Sciatic nerve (tissue), 2 donors: ENCODE results near the gene DNMT3B. TPM values are rescaled to one million over a fixed set of nuclear protein-coding genes. Genes with fewer than 3 reads are reported as not detected.

Experiments used
- ATAC-seq: fragments of 200-7000 bp; cut with Tn5 transposase; one replicate; pipeline ENCODE4 v1.9.1; 2020; ENCODE audit warnings: mild to moderate bottlenecking, moderate library complexity
- DNase-seq: peaks from one replicate; pipeline ENCODE4 v3.0.0-alpha.2; 2020; ENCODE audit warnings: low spot score
- intact Hi-C: fragments of 100-400 bp; cut with DNase I; formaldehyde crosslinking; loops from one replicate; pipeline ENCODE4 v1.14.2; 2022
- total RNA-seq: library from RNA; stranded (reverse); fragmentation: NEBNext Ultra II Directional; extraction: Animal tissue kit (Norgen Biotek cat#: 25700); gene quantifications from one replicate; pipeline ENCODE4 v1.2.1, GENCODE V29; 2021
- donor health status: DM: no; HTN: no; CAD: no.
- donor health status: DM: no; HTN: no; CAD: no.

The DNMT3B gene
- total RNA-seq, 1 donor from 2014 or later: 2.1 TPM

DNA sequence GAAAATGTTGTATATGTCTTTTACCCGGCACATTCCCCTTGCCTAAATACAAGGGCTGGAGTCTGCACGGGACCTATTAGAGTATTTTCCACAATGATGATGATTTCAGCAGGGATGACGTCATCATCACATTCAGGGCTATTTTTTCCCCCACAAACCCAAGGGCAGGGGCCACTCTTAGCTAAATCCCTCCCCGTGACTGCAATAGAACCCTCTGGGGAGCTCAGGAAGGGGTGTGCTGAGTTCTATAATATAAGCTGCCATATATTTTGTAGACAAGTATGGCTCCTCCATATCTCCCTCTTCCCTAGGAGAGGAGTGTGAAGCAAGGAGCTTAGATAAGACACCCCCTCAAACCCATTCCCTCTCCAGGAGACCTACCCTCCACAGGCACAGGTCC, 46.3 kb downstream of the DNMT3B start:
- no peak for ATAC-seq
- no peak for DNase-seq
- intact Hi-C loops: no loop called here

DNA sequence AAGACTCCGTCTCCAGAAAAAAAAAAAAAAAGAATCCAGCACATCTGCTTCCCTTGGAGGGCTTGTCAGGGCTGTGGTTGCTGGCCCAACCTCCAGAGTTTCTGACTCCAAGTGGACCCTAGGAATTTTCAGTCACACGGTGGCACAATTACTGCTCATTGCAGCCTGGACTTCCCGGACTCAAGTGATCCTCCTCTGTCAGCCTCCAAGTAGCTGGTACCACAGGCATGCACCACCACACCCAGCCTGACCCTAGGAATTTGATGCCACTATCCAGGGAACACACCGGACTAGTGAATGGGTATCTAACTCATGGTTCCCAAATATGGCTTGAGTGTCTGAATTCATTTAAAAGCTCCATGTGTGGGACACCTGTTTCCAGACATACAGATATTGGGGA, 47.7 kb downstream of the DNMT3B start:
- DNase-seq (no peak), ATAC-seq (no peak)
- intact Hi-C loops: no loop called here

DNA sequence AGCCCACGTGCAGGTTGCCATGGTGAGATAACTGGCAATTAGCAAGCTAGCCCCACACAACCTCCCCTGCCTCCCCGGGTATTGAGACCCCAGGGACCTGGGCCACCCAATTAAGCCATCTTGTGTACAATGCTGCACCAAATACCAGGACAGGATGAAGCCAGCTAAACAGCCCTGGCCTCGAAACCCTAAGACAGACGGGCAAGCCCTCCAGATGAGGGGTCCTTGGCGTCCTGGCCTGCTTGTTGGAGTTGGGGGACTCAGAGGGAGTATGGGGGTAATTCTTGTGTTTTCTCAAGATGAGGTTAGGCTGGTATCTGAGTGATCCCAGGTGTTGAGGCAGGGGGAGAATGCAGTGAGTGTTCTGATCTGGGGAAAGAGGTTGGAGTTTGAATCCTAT, 48.8 kb downstream of the DNMT3B start:
- ATAC-seq (no peak), DNase-seq (no peak)
- intact Hi-C loops: no loop called here

DNA sequence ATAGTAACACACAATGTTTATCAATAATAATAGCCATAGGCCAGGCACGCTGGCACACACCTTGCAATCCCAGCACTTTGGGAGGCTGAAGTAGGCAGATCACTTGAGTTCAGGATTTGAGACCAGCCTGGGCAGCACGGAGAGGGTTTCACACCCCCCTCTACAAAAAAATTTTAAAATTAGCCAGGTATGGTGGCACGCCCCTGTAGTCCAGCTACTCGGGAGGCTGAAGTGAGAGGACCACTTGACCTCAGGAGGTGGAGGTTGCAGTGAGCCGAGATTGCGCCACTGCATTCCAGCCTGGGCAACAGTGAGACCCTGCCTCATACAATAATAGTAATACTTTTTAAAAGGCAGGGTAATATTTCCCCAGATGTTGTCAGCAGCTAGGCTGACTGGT, 49.7 kb downstream of the DNMT3B start:
- intact Hi-C loops: no loop called here
- DNase-seq: no peak
- no peak for ATAC-seq

DNA sequence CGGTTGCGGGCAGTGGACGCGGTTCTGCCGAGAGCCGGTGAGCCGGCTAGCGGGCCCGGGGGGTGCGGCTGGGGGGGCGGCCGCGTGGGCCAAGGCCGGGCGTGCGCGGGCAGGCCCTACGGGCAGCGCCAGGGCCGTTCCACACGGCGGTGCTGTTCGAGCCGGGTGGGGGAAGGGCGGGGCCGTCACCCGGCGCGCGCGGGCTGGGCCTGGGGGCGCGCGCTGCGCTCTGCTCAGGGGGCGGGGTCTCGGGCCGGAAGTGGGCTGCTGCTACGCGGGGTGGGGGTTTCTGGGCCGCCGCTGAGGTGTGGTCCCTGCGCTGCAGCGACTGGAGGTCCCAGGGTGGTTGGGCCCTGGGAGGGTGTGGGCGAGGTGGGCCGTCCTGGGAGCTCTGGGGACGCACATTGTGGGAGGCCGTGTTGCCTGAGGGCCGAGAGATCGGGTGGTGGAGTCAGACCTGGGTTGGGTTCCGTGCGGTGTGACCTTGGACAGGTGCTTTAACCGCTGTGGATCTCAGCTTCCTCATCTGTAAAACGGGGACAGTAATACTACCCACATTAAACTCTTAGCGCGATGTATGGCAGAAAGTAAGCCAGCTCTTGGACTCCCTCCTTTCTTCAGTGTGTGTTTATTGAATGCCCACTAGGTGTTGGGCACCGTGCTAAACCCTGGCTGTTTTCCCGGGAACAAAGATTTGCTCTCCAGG, 58.0 kb downstream of the DNMT3B start:
- ATAC-seq (peak; percentile 76), DNase-seq (peak; percentile 78)
- intact Hi-C loops: no loop called here

DNA sequence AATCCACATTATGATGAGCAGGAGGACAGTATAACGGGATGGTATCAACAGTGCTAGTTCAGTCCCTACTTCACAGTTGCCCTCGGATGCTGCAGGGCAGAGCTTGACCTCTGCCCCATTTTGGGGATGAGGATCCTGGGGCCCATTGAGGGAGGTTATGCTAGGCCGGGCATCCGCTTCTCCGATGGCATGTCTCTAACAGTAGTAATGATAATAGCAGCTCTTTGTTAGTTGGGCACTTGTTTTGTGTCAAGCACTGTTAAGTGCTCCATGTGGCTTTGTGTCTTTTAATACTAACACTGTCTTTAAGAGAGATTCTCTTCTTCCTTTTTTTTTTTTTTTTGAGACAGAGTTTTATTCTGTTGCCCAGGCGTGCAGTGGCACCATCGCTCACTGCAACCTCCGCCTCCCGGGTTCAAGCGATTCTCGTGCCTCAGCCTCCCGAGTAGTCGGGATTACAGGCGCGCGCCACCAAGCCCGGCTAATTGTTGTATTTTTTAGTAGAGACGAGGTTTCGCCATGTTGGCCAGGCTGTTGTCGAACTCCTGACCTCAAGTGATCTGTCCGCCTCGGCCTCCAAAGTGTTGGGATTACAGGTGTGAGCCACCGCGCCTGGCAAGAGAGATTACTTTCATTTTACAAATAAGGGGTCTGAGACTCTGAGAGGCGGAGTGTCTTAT, 58.7 kb downstream of the DNMT3B start:
- intact Hi-C loops: no loop called here
- ATAC-seq (peak; percentile 5), DNase-seq (no peak)

DNA sequence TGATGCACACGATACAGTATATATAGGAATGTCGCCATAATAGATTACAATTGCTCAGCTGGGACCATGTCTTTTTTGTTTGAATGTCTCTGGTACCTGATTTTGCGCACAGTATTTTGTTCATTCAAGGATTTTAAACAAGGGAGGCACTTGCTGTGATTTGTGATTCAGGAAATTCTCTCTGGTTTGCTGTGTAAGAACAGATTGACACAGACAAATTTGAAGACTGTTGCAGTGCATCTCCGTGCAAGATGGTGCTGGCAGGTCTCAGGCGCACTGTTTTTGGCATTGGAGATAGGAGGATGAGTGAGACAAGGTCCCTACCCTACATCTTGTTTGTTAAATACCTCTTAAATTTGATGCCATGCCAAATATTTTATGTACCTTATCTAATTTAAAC, 60.0 kb downstream of the DNMT3B start:
- intact Hi-C loops: no loop called here
- ATAC-seq: no peak
- no peak for DNase-seq

DNA sequence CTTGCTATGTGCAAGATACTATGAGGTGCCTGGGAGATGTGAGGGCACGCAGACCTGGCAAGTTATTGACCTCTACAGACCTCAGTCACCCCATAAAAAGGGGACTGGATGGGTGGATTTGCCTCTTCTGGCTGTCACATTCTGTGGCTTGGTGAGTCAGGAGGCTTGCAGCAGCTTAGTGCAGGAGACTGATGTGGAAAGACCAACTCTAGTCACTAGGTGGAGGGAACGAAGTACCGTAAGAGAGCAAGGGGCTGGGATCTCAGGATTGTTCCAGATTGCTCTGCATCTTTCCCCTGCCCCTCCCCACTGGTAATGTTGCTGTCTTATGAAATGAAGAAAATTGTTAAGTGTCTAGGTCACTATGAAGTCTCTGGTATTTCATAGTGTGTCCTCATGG, 60.9 kb downstream of the DNMT3B start:
- DNase-seq (no peak), ATAC-seq (peak; percentile 24)
- intact Hi-C loops: no loop called here

DNA sequence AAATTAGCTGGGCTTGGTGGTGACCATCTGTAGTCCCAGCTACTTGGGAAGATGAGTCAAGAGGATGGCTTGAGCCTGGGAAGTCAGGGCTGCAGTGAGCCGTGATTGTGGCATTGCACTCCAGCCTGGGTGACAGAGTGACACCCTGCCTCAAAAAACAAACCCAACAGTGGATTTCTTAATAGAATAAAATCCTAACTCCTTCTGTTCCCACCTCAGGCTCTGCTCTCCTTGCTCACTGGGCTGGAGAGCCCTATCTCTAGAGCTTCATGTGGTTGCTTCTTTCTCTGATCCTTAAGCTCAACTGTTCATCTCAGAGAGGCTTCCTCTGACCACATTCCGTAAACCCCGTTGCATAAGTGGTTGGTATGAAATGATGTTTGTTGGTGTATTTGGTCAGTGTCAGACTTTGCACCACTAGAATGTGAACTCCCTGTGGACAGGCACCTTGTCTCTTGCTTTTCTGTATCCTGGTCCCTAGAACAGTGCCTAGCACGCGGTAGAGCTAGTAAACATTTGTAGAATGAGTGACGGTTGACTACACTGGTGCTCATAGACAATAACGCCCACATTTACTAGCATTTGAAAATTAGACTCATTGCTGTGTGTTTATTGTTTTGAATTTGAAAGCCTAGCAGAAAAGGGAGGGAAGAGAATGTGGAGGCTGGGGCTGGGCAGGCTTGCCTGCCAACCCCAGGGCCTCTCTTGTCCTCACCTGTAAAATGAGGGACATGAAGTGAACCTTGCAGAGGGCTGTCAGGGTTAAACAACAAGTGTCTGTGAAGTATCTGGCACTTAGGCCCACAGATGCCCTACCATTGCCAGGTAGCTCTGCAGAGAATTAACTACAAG, 61.8 kb downstream of the DNMT3B start:
- DNase-seq (no peak), ATAC-seq (no peak)
- intact Hi-C loops: no loop called here

DNA sequence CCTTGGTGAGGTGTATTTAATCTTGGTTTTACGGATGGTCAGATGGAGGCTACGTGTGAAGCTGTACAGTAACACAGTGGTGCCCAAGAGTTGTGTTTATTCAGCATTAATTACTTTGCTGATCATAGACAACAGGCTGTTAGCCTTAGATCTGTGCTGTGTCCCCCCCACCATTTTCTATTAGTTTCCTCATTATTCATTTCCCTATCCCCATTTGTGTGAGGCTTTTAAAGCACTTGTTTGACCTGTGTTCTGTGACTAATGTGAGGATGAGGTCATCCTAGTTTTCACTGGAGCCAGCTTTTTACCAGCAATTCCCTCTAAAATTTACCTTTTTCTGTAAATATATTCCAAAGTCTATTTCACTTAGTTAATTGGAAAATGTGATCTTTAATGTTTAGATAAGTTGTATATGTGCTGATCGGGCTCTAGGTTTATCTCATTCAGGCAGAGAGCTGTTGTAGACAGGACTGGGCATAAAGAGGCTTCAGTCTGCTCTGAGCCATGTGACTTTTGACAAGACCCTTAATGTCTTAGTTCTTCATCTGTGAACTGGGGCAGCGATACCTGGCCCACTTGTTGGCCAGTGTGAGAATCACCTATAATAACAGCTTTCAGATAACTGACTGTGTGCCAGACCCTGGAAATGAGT, 66.0 kb downstream of the DNMT3B start:
- intact Hi-C loops: loop anchor here (2.0 kb wide), 1 partner anchor 29 kb away; no protein-coding TSS in a partner anchor
- ATAC-seq: no peak

DNA sequence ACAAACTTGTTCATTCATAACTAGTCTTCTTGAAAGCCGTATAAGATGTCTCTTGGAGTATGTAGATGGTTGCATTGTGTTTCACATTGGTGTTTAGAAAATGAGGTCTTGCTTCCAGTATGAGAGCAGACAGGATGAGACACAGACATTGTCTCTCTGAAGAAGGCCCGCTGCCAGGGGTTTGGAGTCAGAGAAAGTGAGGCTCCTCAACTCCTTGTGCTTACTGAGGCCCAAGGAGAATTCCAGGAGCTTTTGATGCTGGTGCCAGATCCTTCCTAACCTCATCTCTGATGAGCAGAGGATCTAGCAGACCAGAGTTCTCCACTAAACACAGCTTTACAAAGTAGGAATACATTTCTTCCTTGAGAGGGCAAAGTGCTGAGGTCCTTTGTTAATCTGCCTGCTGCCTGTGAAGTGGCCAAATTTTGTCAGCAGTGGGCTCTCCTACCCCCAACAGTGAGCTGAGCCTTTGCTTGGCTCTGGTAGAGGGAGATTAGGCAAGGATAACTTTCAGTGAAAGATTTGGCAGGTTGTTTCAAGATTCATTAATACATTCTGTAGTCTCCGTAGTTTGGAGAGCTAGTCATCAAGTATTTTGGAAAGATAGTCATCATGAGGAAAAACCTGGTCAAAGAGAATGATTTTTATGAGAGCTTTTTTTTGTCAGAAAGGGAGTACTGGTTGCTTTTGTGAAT, 67.3 kb downstream of the DNMT3B start:
- ATAC-seq (peak; percentile 52), DNase-seq (no peak)
- intact Hi-C loops: loop anchor here (2.0 kb wide), 1 partner anchor 27 kb away; no protein-coding TSS in a partner anchor

More for the DNA sequence above, 66.0 kb downstream of the DNMT3B start:
- no peak for DNase-seq

DNA sequence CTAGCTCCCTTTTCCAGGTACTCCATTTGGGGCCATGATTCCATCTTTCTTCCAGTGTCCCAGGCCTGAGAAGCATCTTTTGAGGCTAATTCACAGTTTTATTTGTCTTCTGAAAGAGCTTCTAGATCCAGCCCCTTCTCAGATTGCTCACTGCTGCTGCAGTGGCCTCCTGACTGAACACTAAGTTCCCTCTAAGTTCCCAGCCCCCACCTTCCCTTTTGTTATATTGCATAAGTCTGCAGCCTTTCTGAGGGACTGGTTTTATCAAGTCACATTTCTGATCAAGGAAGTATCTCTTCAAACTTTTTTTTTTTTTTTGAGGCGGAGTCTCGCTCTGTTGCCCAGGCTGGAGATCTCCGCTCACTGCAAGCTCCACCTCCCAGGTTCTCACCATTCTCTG, 68.3 kb downstream of the DNMT3B start:
- intact Hi-C loops: no loop called here
- no peak for DNase-seq
- ATAC-seq: peak; percentile 86

DNA sequence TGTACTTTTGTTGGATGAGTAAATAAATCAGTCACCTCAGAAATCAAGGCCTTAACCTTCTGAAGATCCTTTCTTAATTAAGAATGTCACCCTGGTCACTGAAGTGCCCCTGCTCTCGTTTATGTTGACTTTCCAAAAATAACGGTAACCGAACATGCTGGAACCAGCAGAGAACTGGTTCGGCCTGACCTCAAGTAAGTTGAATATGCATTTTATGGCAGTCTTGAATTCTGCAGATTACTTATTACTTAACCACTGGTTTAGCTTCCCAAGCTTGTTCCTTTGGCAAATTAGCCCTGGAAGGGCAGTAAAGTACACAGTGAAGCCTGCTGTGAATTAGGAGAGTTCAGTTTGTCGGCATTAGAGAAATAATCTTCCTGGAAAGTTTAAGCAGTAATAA, 69.8 kb downstream of the DNMT3B start:
- ATAC-seq (no peak), DNase-seq (no peak)
- intact Hi-C loops: no loop called here

DNA sequence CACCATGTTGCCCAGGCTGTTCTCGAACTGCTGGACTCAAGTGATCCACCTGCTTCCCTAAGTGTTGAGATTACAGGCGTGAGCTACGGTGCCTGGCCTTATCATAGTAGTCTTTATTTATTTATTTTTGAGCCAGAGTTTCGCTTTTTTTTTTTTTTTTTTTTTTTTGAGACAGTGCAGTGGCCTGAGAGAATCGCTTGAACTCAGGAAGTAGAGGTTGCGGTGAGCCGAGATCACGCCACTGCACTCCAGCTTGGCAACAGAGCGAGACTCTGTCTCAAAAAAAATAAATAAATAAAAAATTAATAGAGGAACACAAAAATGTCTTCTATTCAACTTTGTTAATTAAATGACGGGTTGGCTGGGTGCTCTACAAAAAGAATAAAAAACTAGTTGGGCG, 70.5 kb downstream of the DNMT3B start:
- intact Hi-C loops: no loop called here
- no peak for ATAC-seq
- DNase-seq: no peak

DNA sequence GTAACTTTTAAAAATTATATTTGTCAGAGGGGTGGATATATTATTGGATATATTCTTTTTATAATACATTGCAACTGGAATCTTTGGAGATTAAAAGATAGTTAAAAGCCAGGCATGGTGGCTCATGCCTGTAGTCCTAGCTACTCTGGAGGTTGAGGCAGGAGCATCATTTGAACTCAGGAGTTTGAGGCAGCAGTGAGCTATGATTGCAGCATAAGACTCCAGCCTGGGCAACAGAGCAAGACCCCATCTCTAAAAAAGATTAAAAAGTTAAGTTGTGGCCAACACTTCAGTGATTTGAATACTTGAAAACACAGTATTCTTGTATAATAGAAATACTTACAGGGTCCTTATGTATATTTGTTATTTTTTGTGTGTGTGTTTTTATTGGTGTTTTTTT, 72.8 kb downstream of the DNMT3B start:
- DNase-seq (no peak), ATAC-seq (no peak)
- intact Hi-C loops: no loop called here

DNA sequence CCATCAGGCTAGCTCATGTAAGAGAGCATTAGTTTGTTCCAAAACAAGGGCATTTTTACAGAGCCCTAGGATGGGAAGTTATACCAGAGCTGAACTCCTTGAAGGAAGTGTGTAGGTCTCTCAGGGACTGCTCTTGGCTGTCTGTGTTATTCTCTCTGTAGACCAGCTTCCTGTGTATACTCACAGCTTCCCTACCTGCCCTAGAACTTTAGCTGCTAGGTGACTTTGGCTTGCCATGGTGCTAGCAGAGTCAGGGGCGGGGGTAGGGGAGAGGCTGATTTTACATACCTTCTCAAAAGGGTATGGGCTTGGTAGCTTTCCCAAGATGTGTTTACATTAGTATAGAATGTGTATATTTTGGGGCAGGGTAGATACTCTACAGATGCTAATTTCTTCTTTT, 75.0 kb downstream of the DNMT3B start:
- no peak for DNase-seq
- no peak for ATAC-seq
- intact Hi-C loops: no loop called here

DNA sequence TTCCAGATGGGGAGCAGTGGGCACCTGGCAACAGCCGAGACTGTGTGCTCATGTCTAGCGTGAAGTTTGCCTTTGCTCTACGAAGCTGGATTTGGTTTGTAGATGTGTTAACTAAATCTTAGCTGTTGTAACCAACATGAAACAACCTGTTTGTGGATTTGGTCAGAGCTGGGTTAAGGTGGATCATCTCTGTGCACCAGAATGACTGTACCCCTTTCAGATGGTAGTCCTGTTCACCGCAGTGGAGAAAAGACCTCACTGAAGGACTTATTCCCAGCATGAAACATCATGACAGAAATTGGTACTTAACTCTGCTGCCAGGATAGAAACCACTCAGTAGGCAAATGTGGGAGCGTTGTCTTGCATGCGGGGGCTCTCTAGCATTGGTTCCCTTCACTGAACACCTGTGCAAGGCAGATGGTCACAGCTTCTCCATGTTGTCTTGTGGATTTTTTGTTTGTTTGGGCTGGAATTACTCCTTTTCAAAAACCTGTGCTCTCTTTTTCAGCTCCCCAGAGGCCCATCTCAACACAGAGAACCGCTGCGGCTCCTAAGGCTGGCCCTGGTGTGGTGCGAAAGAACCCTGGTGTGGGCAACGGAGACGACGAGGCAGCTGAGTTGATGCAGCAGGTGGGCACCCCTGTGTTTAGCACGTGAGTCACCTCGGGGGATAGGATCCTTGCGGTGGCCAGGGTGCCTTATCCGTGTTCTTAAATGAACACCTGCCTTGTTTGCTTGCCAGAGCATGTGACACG, 77.2 kb downstream of the DNMT3B start:
- no peak for ATAC-seq
- no peak for DNase-seq
- intact Hi-C loops: no loop called here

DNA sequence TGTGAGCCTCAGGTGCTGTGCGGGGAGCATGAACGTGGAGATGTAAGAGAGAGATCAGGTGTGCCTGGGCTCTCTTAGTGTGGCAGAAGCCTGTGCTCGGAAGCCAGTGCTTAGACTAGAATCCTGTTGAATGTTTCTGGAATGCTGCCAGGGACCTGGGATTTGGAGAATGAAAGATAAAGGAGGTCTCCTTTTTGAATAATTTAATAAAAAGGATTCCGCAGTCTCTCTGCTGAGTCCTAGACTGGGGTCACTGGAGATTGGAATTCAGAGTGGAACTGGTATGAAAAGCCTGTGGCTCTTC, 77.7 kb downstream of the DNMT3B start:
- no peak for DNase-seq
- no peak for ATAC-seq
- intact Hi-C loops: no loop called here
